IPS DF 6.9 (cell line): ENCODE measurements around the gene ASCC1.
"Not testable (repeated sequence)": the region's sequence is repeated elsewhere in the genome, so short reads cannot be mapped to it uniquely, and the experiment has no call there.

Experiments
- DNase-seq: peaks from one replicate; pipeline ENCODE4 v3.0.0-alpha.2; 2013; ENCODE audit warnings: low read depth, low spot score
- H3K27ac ChIP-seq: one replicate; pipeline ENCODE4 v1.5.1; 2013; ENCODE audit warnings: low read length, control low read depth
- H3K27me3 ChIP-seq: 2 replicates; pipeline ENCODE4 v1.6.1; 2013; ENCODE audit warnings: mild to moderate bottlenecking, low read length; ENCODE audit not compliant: control insufficient read depth, insufficient read depth
- H3K36me3 ChIP-seq: 2 replicates; pipeline ENCODE4 v1.6.1; 2013; ENCODE audit warnings: low read length; ENCODE audit not compliant: control insufficient read depth, insufficient read depth
- H3K4me1 ChIP-seq: 2 replicates; pipeline ENCODE4 v1.6.1; 2013; ENCODE audit warnings: low read length; ENCODE audit not compliant: control insufficient read depth, insufficient read depth
- H3K4me3 ChIP-seq: 2 replicates; pipeline ENCODE4 v1.5.1; 2013; ENCODE audit warnings: mild to moderate bottlenecking, low read length
- H3K9me3 ChIP-seq: 2 replicates; pipeline ENCODE4 v1.6.1; 2013; ENCODE audit warnings: low read length, inconsistent platforms; ENCODE audit not compliant: control insufficient read depth, insufficient read depth
- WGBS: extraction: QIAGEN DNeasy Blood & Tissue Kit; methylation state at CpG from one replicate; pipeline ENCODE4 v1.1.7; 2013; ENCODE audit warnings: mixed read lengths, missing lambda C conversion rate; ENCODE audit not compliant: insufficient read length, insufficient coverage; 5-methylcytosine and 5-hydroxymethylcytosine counted together

ASCC1 gene

DNA sequence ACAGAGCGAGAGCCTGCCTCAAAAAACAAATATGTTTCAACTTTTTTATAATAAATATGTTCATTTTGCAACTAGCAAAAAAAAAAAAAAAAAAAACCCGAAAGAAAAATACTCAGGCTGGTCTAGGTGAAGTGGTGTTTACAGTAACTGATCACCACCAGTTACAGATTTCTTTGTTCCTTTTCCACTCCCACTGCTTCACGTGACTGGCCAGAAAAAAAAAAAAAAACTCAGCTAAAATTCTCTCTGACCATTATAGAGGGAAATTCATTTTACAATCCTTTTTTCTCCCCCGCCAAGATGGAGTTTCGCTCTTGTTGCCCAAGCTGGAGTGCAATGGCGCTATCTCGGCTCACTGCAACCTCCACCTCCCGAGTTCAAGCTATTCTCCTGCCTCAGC, 4.6 kb upstream of the ASCC1 start:
- WGBS = no CpG with 5 or more reads among the region's 8 CpGs

DNA sequence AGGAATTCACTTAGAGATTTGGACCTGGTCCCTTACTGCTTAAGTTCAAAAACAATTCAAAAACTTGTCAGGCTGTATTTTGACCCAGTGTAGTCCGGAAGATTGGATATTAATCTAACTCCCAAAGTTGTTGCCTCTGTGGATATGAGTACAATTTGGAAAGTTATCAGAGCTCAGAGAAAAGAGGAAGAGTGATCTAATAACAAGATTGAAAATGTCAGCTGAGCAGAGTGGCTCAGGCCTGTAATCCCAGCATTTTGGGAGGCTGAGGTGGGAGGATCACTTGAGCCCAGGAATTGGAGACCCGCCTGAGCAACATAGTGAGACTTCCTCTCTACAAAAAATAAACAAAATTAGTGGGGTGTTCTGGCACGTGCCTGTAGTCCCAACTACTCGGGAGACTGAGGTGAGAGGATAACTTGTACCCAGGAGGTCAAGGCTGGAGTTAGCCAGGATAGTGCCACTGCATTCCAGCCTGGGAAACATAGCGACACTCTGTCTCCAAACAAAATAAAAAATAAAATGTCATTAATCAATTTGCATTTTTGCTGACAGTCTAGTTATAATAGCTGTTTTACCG, 3.2 kb upstream of the ASCC1 start:
- H3K4me1 ChIP-seq = no peaks in the 10 kb centered on the region
- H3K36me3 ChIP-seq = no peaks in the 10 kb centered on the region; the same call in 1 of the 2 replicates
- H3K9me3 ChIP-seq = no peaks in the 10 kb centered on the region
- H3K27me3 ChIP-seq = no peaks in the 10 kb centered on the region
- H3K4me3 ChIP-seq = no peak overlapping the region
- WGBS = no CpG with 5 or more reads among the region's 6 CpGs
- no peak for DNase-seq
- H3K27ac ChIP-seq = no peak overlapping the region

More for the DNA sequence above, 4.6 kb upstream of the ASCC1 start:
- Histone ChIP-seq H3K27me3 (no peaks in the 10 kb centered on the region), H3K36me3 (no peaks in the 10 kb centered on the region; the same call in 1 of the 2 replicates), H3K4me3 (no peak overlapping the region), H3K9me3 (no peaks in the 10 kb centered on the region), H3K27ac (no peak overlapping the region), H3K4me1 (no peaks in the 10 kb centered on the region)
- DNase-seq = no peak

DNA sequence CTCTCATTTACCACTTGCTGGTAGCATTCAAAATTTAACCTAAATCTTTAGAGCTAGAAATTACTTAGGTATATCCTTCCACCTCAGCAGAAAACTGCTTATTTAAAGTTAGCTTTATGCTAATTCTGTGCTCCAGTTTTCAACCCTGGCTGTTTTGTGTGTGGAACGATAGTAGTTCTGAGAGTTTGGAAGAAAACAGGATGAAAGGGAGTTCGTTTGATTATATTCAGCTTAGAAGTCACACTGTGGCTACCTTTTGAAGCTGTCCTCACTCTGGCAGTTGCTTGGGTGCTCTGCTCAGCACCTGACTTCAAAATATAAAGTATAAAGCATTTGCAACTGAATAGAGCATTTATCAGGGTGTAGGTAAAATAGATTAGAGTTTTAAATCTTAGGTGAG, 2.6 kb upstream of the ASCC1 start:
- no peaks in the 10 kb centered on the region for H3K27me3 ChIP-seq
- H3K27ac ChIP-seq = no peak overlapping the region
- no peaks in the 10 kb centered on the region for H3K4me1 ChIP-seq
- H3K9me3 ChIP-seq = no peaks in the 10 kb centered on the region
- H3K36me3 ChIP-seq = no peaks in the 10 kb centered on the region; the same call in 1 of the 2 replicates
- no peak for DNase-seq
- no CpG with 5 or more reads among the region's 2 CpGs for WGBS
- H3K4me3 ChIP-seq = no peak overlapping the region

DNA sequence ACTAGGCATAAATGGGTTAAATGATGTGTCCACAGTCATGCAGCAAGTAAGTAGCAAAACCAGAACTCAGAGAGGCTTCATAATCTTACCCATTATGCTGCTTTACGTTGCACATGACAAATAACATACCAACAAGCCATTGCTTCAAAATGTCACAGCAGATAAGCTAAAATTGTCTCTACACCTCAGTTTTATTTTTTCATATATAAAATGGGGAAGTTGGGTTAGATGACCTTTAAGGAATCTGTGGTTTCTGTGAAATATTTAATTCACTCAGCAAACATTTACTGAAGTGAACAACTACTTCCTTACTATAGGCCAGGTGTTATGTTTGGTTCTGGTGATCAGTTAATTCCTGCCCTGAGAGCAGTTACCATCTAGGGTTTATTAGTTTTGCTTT, 2.2 kb upstream of the ASCC1 start:
- no peaks in the 10 kb centered on the region for H3K4me1 ChIP-seq
- H3K4me3 ChIP-seq = no peak overlapping the region
- H3K27ac ChIP-seq = no peak overlapping the region
- no peaks in the 10 kb centered on the region for H3K27me3 ChIP-seq
- DNase-seq = no peak
- H3K9me3 ChIP-seq = no peaks in the 10 kb centered on the region
- H3K36me3 ChIP-seq = no peaks in the 10 kb centered on the region
- WGBS = no CpG with 5 or more reads among the region's 1 CpG

- H3K4me3 ChIP-seq, H3K27me3 ChIP-seq, H3K9me3 ChIP-seq, H3K27ac ChIP-seq, DNase-seq, H3K4me1 ChIP-seq, H3K36me3 ChIP-seq: not testable (repeated sequence)
- WGBS = no CpG with 5 or more reads among the region's 2 CpGs
Measured at GRCh38 chr10:72211832-72212231, 4.2 kb downstream of the ASCC1 start.

DNA sequence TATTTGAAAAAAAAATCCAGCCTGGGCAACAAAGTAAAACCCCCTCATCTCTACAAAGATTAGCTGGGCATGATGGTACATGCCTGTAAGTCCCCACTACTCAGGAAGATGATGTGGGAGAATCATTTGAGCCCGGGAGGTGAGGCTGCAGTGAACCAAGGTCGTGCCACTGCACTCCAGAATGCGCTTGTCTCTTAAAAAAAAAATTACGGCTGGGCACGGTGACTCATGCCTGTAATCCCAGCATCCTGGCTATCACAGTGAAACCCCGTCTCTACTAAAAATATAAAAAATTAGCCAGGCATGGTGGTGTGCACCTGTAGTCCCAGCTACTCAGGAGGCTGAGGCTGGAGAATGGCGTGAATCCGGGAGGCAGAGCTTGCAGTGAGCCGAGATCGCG, 4.7 kb downstream of the ASCC1 start:
- not testable (repeated sequence) for H3K4me1 ChIP-seq, DNase-seq, H3K4me3 ChIP-seq, H3K9me3 ChIP-seq, H3K36me3 ChIP-seq, H3K27ac ChIP-seq, H3K27me3 ChIP-seq
- WGBS = no CpG with 5 or more reads among the region's 11 CpGs

GRCh38 chr10:72208526-72208925, 7.5 kb downstream of the ASCC1 start:
- not testable (repeated sequence) for H3K4me1 ChIP-seq, DNase-seq, H3K4me3 ChIP-seq, H3K36me3 ChIP-seq, H3K27me3 ChIP-seq, H3K27ac ChIP-seq, H3K9me3 ChIP-seq
- WGBS = no CpG with 5 or more reads among the region's 2 CpGs

DNA sequence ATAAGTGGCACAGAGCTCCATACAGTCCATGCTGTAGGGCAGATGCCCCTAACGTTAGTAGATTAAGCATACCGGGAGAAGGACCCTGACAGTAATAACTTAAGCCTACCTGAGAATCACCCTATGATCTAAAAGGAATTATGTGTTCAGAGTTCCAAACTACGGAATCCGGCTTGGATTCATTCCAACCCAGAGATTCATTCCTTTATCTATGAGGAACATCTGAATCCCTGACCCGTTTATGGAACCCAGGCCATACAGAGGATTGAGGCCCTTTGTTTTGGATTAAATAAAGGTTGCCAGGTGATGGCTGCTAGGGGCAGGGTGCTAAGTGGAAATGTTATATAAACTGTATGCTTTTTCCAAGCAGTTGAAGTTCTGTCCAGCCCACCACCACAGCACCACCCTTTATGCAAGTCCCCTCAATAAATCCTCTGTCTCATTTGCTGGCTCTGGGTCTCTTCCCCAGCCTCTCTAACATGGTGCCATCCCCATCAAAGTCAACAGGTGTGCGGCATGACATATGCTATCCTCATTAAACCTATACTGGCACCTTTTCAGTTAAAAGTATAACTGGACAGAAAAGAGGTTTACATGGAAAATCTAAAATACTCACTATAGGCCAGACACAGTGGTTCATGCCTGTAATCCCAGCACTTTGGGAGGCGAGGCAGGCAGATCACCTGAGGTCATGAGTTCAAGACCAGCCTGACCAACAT, 9.4 kb downstream of the ASCC1 start:
- no peaks in the 10 kb centered on the region for H3K9me3 ChIP-seq
- no peak overlapping the region for H3K4me3 ChIP-seq
- no peak for DNase-seq
- no CpG with 5 or more reads among the region's 7 CpGs for WGBS
- peaks cover 3% of the 10 kb centered on the region; the same call in 1 of the 2 replicates for H3K36me3 ChIP-seq
- H3K27ac ChIP-seq = no peak overlapping the region
- H3K27me3 ChIP-seq = no peaks in the 10 kb centered on the region; the same call in 1 of the 2 replicates
- no peaks in the 10 kb centered on the region for H3K4me1 ChIP-seq

DNA sequence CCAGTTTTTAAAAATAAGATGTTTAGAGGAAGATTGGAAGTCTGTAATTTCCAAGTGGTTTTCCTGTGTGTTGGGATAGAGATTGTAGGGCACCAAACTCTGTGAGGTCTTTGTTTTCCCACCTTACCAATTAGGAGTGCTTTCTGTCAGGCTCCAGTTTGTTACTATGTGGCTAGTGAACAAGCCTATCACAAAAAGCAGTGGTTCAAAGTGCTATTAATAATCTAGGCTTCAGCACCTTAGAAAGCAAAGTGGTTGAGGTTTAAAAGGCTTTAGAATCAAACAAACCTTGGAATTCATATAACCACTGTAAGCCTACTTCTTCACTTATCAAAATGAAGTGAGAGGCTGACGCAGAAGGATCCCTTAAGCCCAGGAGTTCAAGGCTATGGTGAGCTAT, 11.4 kb downstream of the ASCC1 start:
- Histone ChIP-seq H3K27ac (no peak overlapping the region), H3K4me1 (no peaks in the 10 kb centered on the region)

GRCh38 chr10:72204296-72204695, 11.8 kb downstream of the ASCC1 start:
- no CpG with 5 or more reads among the region's 9 CpGs for WGBS
- H3K27me3 ChIP-seq = no peaks in the 10 kb centered on the region; the same call in 1 of the 2 replicates
- no peak overlapping the region for H3K4me3 ChIP-seq
- no peak overlapping the region for H3K27ac ChIP-seq
- DNase-seq = no peak
- no peaks in the 10 kb centered on the region for H3K4me1 ChIP-seq
- peaks cover 6% of the 10 kb centered on the region; the same call in 1 of the 2 replicates for H3K36me3 ChIP-seq
- H3K9me3 ChIP-seq = no peaks in the 10 kb centered on the region

More for the DNA sequence above, 11.4 kb downstream of the ASCC1 start:
- DNase-seq = no peak
- Histone ChIP-seq H3K36me3 (peaks cover 6% of the 10 kb centered on the region; the same call in 1 of the 2 replicates), H3K4me3 (no peak overlapping the region), H3K9me3 (no peaks in the 10 kb centered on the region), H3K27me3 (no peaks in the 10 kb centered on the region; the same call in 1 of the 2 replicates)
- WGBS = no CpG with 5 or more reads among the region's 1 CpG

DNA sequence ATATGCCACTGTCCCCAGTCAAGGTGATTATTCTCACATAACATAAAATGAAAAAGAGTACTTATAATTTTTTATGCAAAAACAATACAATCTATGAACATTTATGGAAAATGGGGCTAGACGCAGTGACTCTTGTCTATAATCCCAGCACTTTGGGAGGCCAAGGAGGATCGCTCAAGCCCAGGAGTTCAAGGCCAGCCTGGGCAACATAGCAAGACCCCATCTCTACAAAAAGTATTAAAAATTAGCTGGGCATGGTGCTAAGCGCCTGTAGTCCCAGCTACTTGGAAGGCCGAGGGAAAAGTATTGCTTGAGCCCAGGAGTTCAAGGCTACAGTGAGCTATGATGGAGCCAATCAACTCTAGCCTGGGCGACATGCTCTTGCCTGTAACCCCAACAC, 14.8 kb downstream of the ASCC1 start:
- H3K4me3 ChIP-seq = no peak overlapping the region
- DNase-seq = no peak
- H3K4me1 ChIP-seq = no peaks in the 10 kb centered on the region
- H3K9me3 ChIP-seq = no peaks in the 10 kb centered on the region
- H3K36me3 ChIP-seq = peaks cover 4% of the 10 kb centered on the region; the same call in 1 of the 2 replicates
- H3K27me3 ChIP-seq = no peaks in the 10 kb centered on the region
- no CpG with 5 or more reads among the region's 5 CpGs for WGBS
- H3K27ac ChIP-seq = no peak overlapping the region
